ENCODE data around the gene PDXDC1. TPM values are rescaled to one million over a fixed set of nuclear protein-coding genes. Genes with fewer than 3 reads are reported as not detected.

PDXDC1 gene
- total and polyA plus RNA-seq, 9 of the 15 experiments (the other 6 are each of a cell fraction or from before 2014, with no cell fraction given) = 5.1 to 95.4 (median 45.8) TPM

DNA sequence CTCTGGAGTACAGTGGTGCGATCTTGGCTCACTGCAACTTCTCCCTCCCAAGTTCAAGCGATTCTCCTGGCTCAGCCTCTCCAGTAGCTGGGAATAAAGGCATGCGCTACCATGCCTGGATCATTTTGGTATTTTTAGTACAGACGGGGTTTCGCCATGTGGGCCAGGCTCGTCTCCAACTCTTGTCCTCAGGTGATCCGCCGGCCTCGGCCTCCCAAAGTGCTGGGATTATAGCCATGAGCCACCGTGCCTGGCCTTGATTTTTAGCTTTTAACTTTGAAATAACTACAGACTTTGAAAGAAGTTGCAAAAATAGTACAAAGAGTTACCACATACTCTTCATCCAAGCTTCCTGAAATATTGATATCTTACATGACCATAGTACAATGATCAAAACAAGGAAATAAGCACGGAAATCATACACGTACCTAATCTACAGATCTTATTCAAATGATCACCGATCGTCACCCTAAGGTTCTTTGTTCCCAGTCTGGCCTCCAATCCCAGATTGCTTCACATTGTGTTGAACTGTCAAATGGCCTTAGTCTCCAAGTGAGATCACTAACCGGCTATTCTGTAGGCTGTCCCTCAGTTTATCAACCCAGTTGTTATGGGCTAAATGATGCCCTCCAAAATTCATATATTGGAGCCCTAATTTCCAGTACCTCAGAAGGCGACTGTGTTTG lies 19.1 kb upstream of the PDXDC1 start:
- Histone ChIP-seq H2AFZ (ENCODE audit: low read depth, low read length) (no peak overlapping the region), H3K4me2 (ENCODE audit: insufficient read depth, low read length) (no peak overlapping the region), H3K36me3 (ENCODE audit: control insufficient read depth, insufficient read depth, low read length) (no peaks in the 10 kb centered on the region), H3K27me3 (ENCODE audit: control insufficient read depth in 2 of 2, insufficient read depth in 2 of 2, low read length in 2 of 2) (peaks cover 5 to 8% of the 10 kb centered on the region in 2 experiments; a peak in 3 of 5 replicates), H3K4me3 (no peak overlapping the region), H3K27ac (ENCODE audit: extremely low read depth, low read depth, low read length) (no peak overlapping the region), H3K4me1 (replicated peaks in 1 of 2; ENCODE audit: control insufficient read depth in 2 of 2, insufficient read depth in 2 of 2, low read length in 2 of 2) (peaks cover 5 to 6% of the 10 kb centered on the region in 2 experiments; a peak in 4 of 5 replicates), H4K20me1 (replicated peaks; ENCODE audit: control insufficient read depth, insufficient read depth, low read length) (no peaks in the 10 kb centered on the region), H3K79me2 (ENCODE audit: control insufficient read depth, insufficient read depth, low read length) (no peaks in the 10 kb centered on the region), H3K9me3 (replicated peaks; ENCODE audit: control insufficient read depth, insufficient read depth, low read depth, low read length) (no peaks in the 10 kb centered on the region), H3K9me1 (ENCODE audit: control insufficient read depth, insufficient read depth, low read length) (no peaks in the 10 kb centered on the region), H3K9ac (ENCODE audit: insufficient read depth in 1 of 2, low read depth in 2 of 2, low read length in 2 of 2) (peak overlapping the region in 1 of 2 experiments; percentile 19; a peak in 1 of 4 replicates)
- intact Hi-C loops (cut with micrococcal nuclease) = no loop called here
- ChIA-PET POLR2A (no interaction called here), CTCF (ENCODE audit: low intra/inter-chr PET ratio) (no interaction called here)
- in situ Hi-C loops (cut with MboI) = loop anchor here (5.0 kb wide), 1 partner anchor 1392 kb away; no protein-coding TSS in a partner anchor
- 48% methylated on average over 15 of the region's 16 CpGs for WGBS (ENCODE audit: insufficient coverage, low coverage, missing lambda C conversion rate)
- FAIRE-seq (no peak), DNase-seq (ENCODE audit: extremely low read depth in 1 of 4, low spot score in 3 of 4) (peak in 1 of 4 experiments; percentile 6), ATAC-seq (no peak)
- TF ChIP-seq, protein P1, sequence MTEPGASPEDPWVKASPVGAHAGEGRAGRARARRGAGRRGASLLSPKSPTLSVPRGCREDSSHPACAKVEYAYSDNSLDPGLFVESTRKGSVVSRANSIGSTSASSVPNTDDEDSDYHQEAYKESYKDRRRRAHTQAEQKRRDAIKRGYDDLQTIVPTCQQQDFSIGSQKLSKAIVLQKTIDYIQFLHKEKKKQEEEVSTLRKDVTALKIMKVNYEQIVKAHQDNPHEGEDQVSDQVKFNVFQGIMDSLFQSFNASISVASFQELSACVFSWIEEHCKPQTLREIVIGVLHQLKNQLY (CRISPR knock-in tag; conservative IDR thresholded peaks at IDR 0.05) = no peak
- BruUV-seq (replicated peaks) = no TSS peak

DNA sequence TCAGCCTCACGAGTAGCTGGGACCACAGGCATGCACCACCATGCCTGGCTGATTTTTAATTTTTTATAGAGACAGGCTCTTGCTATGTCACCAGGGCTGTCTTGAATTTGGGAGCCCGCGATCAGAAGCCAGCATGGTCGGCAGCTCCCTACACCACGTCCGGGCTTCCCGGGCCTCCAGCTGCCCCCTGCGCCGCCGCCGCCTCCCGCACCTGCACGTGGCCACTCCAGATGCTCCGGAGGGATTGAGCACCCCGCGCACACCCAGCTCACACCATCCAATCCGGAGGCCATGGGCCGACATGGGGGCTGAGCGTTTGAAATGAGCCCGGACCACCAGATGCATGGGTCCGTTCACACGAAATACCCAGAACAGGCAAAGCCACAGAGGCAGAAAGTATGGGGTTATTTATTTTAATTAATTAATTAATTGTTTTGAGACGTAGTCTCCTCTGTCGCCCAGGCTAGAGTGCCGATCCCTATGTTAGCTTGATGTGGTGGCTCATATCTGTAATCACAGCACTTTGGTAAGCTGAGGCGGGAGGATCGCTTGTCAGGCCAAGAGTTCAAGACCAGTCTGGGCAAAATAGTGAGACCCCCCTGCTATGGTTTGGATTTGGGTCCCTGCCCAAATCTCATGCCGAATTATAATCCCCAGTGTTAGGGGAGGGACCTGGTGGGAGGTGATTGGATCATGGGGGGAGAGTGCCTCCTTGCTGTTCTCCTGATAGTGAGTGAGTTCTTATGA lies 17.1 kb upstream of the PDXDC1 start:
- in situ Hi-C loops (cut with MboI) = loop anchor here (5.0 kb wide), 1 partner anchor 1390 kb away; no protein-coding TSS in a partner anchor
- H3K4me1 ChIP-seq (replicated peaks in 1 of 2; ENCODE audit: control insufficient read depth in 2 of 2, insufficient read depth in 2 of 2, low read length in 2 of 2) = peaks cover 5 to 6% of the 10 kb centered on the region in 2 experiments; a peak in 4 of 5 replicates
- POLR2A ChIA-PET = no interaction called here
- H3K9me3 ChIP-seq (replicated peaks; ENCODE audit: control insufficient read depth, insufficient read depth, low read depth, low read length) = no peaks in the 10 kb centered on the region
- TF ChIP-seq, protein P2, sequence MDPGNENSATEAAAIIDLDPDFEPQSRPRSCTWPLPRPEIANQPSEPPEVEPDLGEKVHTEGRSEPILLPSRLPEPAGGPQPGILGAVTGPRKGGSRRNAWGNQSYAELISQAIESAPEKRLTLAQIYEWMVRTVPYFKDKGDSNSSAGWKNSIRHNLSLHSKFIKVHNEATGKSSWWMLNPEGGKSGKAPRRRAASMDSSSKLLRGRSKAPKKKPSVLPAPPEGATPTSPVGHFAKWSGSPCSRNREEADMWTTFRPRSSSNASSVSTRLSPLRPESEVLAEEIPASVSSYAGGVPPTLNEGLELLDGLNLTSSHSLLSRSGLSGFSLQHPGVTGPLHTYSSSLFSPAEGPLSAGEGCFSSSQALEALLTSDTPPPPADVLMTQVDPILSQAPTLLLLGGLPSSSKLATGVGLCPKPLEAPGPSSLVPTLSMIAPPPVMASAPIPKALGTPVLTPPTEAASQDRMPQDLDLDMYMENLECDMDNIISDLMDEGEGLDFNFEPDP (CRISPR knock-in tag; IDR thresholded peaks at IDR 0.05) = no peak
- TF ChIP-seq, protein P3, sequence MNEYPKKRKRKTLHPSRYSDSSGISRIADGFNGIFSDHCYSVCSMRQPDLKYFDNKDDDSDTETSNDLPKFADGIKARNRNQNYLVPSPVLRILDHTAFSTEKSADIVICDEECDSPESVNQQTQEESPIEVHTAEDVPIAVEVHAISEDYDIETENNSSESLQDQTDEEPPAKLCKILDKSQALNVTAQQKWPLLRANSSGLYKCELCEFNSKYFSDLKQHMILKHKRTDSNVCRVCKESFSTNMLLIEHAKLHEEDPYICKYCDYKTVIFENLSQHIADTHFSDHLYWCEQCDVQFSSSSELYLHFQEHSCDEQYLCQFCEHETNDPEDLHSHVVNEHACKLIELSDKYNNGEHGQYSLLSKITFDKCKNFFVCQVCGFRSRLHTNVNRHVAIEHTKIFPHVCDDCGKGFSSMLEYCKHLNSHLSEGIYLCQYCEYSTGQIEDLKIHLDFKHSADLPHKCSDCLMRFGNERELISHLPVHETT (CRISPR knock-in tag; conservative IDR thresholded peaks at IDR 0.05 in 1 of 2, IDR thresholded peaks at IDR 0.05 in 1 of 2) = 0 out of 4 replicates have a peak, but pooled peaks of 1 of the 2 experiments have one; percentile 19
- H3K27ac ChIP-seq (ENCODE audit: extremely low read depth, low read depth, low read length) = no peak overlapping the region
- CTCF ChIA-PET (ENCODE audit: low intra/inter-chr PET ratio) = no interaction called here
- no peaks in the 10 kb centered on the region for H3K79me2 ChIP-seq (ENCODE audit: control insufficient read depth, insufficient read depth, low read length)
- WGBS (ENCODE audit: insufficient coverage, low coverage, missing lambda C conversion rate) = 51% methylated on average over 28 of the region's 28 CpGs
- H2AFZ ChIP-seq (ENCODE audit: low read depth, low read length) = no peak overlapping the region
- ATAC-seq = no peak
- intact Hi-C loops (cut with micrococcal nuclease) = no loop called here
- no peak overlapping the region for H3K4me2 ChIP-seq (ENCODE audit: insufficient read depth, low read length)
- H3K36me3 ChIP-seq (ENCODE audit: control insufficient read depth, insufficient read depth, low read length) = no peaks in the 10 kb centered on the region
- H3K9ac ChIP-seq (ENCODE audit: insufficient read depth in 1 of 2, low read depth in 2 of 2, low read length in 2 of 2) = no peak overlapping the region
- H3K9me1 ChIP-seq (ENCODE audit: control insufficient read depth, insufficient read depth, low read length) = no peaks in the 10 kb centered on the region
- no peaks in the 10 kb centered on the region for H4K20me1 ChIP-seq (replicated peaks; ENCODE audit: control insufficient read depth, insufficient read depth, low read length)
- BruUV-seq (replicated peaks) = no TSS peak
- H3K4me3 ChIP-seq = no peak overlapping the region
- peak in 1 of 4 experiments; percentile 11 for DNase-seq (ENCODE audit: extremely low read depth in 1 of 4, low spot score in 3 of 4)
- FAIRE-seq = no peak
- H3K27me3 ChIP-seq (ENCODE audit: control insufficient read depth in 2 of 2, insufficient read depth in 2 of 2, low read length in 2 of 2) = peaks cover 19 to 21% of the 10 kb centered on the region in 2 experiments; a peak in 4 of 5 replicates

Measured in K562 (cell line).